ENCODE measurements around the gene GREB1L. TPM values are rescaled to one million over a fixed set of nuclear protein-coding genes. Genes with fewer than 3 reads are reported as not detected.

GREB1L gene
- total and polyA plus RNA-seq, 9 of the 15 experiments (the other 6 are each of a cell fraction or from before 2014, with no cell fraction given), result 0.03 TPM; not detected in 8

DNA sequence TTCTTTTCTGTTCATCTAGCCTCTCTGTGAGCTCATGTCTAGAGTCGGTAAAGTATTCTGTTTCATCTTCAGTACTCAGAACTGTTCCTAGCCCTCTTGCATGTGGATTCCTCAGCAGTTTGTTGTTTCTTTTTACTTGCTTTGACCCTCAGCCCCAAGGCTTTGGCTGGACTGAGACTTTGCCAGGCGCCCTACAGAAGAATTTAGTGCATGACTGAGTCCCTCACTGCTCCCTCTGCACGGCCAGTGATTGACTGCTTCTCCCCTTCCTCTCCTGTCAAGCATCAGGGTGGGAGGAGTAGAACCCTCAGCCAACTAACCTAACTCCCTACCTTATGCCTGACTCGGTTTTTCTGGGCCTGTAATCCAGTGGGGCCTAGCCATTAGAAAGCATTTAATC is 248.7 kb downstream of the GREB1L start:
- no peaks in the 10 kb centered on the region for H3K9me3 ChIP-seq (replicated peaks; ENCODE audit: control insufficient read depth, insufficient read depth, low read depth, low read length)
- intact Hi-C loops (cut with micrococcal nuclease), result loop anchor here (10.0 kb wide), 1 partner anchor 254 kb away; the partner anchor contains the start of gene MIB1
- H2AFZ ChIP-seq (ENCODE audit: low read depth, low read length), result no peak overlapping the region
- in situ Hi-C loops (cut with MboI), result no loop called here
- H3K4me2 ChIP-seq (ENCODE audit: insufficient read depth, low read length), result no peak overlapping the region
- no TSS peak for BruUV-seq (replicated peaks)
- no peaks in the 10 kb centered on the region for H4K20me1 ChIP-seq (replicated peaks; ENCODE audit: control insufficient read depth, insufficient read depth, low read length)
- no peak overlapping the region for H3K9ac ChIP-seq (ENCODE audit: insufficient read depth in 1 of 2, low read depth in 2 of 2, low read length in 2 of 2)
- H3K9me1 ChIP-seq (ENCODE audit: control insufficient read depth, insufficient read depth, low read length), result no peaks in the 10 kb centered on the region
- TF ChIP-seq BACH1 (tag; IDR thresholded peaks at IDR 0.05) (no peak), PCBP1 (IDR thresholded peaks at IDR 0.05; ENCODE audit: low read depth, low read length, poor library complexity, severe bottlenecking) (no peak), ZBTB8A (IDR thresholded peaks at IDR 0.05; ENCODE audit: partially characterized antibody) (no peak), CBX1 (IDR thresholded peaks at IDR 0.05; ENCODE audit: low read depth) (no peak), SMARCA5 (IDR thresholded peaks at IDR 0.05) (no peak), PTTG1 (tag; IDR thresholded peaks at IDR 0.05; ENCODE audit: low read depth) (no peak), ARID1B (IDR thresholded peaks at IDR 0.05) (no peak), MEF2A (IDR thresholded peaks at IDR 0.05; ENCODE audit: control insufficient read depth, low read depth, low read length) (no peak), LCOR (CRISPR knock-in tag; IDR thresholded peaks at IDR 0.05) (no peak), CBX8 (IDR thresholded peaks at IDR 0.05; ENCODE audit: borderline replicate concordance, extremely low read depth, low read depth, low read length, poor library complexity, severe bottlenecking) (no peak), ZBTB1 (CRISPR knock-in tag; IDR thresholded peaks at IDR 0.05; ENCODE audit: borderline replicate concordance, low read depth) (no peak), MEIS2 (IDR thresholded peaks at IDR 0.05; ENCODE audit: partially characterized antibody) (no peak), GTF2F1 (IDR thresholded peaks at IDR 0.05; ENCODE audit: low read depth, low read length) (no peak), XRCC4 (IDR thresholded peaks at IDR 0.05; ENCODE audit: extremely low read depth, insufficient read depth, insufficient read length) (no peak), NR4A1 (CRISPR knock-in tag; IDR thresholded peaks at IDR 0.05) (no peak), NR4A1 (tag; IDR thresholded peaks at IDR 0.05) (no peak), FOXM1 (IDR thresholded peaks at IDR 0.05; ENCODE audit: low read depth) (no peak), FOXM1 (CRISPR knock-in tag; IDR thresholded peaks at IDR 0.05; ENCODE audit: low read depth) (no peak), NRF1 (conservative IDR thresholded peaks at IDR 0.05 in 1 of 2, IDR thresholded peaks at IDR 0.05 in 1 of 2) (no peak)
- TF ChIP-seq, protein P1, sequence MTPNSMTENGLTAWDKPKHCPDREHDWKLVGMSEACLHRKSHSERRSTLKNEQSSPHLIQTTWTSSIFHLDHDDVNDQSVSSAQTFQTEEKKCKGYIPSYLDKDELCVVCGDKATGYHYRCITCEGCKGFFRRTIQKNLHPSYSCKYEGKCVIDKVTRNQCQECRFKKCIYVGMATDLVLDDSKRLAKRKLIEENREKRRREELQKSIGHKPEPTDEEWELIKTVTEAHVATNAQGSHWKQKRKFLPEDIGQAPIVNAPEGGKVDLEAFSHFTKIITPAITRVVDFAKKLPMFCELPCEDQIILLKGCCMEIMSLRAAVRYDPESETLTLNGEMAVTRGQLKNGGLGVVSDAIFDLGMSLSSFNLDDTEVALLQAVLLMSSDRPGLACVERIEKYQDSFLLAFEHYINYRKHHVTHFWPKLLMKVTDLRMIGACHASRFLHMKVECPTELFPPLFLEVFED (CRISPR knock-in tag; conservative IDR thresholded peaks at IDR 0.05), result no peak
- TF ChIP-seq, protein P2, sequence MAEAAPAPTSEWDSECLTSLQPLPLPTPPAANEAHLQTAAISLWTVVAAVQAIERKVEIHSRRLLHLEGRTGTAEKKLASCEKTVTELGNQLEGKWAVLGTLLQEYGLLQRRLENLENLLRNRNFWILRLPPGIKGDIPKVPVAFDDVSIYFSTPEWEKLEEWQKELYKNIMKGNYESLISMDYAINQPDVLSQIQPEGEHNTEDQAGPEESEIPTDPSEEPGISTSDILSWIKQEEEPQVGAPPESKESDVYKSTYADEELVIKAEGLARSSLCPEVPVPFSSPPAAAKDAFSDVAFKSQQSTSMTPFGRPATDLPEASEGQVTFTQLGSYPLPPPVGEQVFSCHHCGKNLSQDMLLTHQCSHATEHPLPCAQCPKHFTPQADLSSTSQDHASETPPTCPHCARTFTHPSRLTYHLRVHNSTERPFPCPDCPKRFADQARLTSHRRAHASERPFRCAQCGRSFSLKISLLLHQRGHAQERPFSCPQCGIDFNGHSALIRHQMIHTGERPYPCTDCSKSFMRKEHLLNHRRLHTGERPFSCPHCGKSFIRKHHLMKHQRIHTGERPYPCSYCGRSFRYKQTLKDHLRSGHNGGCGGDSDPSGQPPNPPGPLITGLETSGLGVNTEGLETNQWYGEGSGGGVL (CRISPR knock-in tag; IDR thresholded peaks at IDR 0.05), result no peak
- no peaks in the 10 kb centered on the region for H3K36me3 ChIP-seq (ENCODE audit: control insufficient read depth, insufficient read depth, low read length)
- no peak overlapping the region for H3K27ac ChIP-seq (ENCODE audit: extremely low read depth, low read depth, low read length)
- ChIA-PET CTCF (ENCODE audit: low intra/inter-chr PET ratio) (interaction anchor here (2.6 kb wide), 1 partner anchor 466 kb away, joined by 18 read pairs; no protein-coding TSS in a partner anchor), POLR2A (no interaction called here)
- H3K4me3 ChIP-seq, result no peak overlapping the region
- FAIRE-seq, result no peak
- ATAC-seq, result no peak
- peaks cover 5% of the 10 kb centered on the region in 2 experiments; a peak in 1 of 5 replicates for H3K4me1 ChIP-seq (replicated peaks in 1 of 2; ENCODE audit: control insufficient read depth in 2 of 2, insufficient read depth in 2 of 2, low read length in 2 of 2)
- DNase-seq (ENCODE audit: extremely low read depth in 1 of 4, low spot score in 3 of 4), result no peak
- H3K79me2 ChIP-seq (ENCODE audit: control insufficient read depth, insufficient read depth, low read length), result no peaks in the 10 kb centered on the region
- 7% methylated on average over 4 of the region's 4 CpGs for WGBS (ENCODE audit: insufficient coverage, low coverage, missing lambda C conversion rate)
- H3K27me3 ChIP-seq (ENCODE audit: control insufficient read depth in 2 of 2, insufficient read depth in 2 of 2, low read length in 2 of 2), result peaks cover 0 to 17% of the 10 kb centered on the region in 2 experiments; a peak in 3 of 5 replicates
